Measurements from ENCODE around the gene IFNA13.
A peak's percentile ranks its signal among the peaks of the same experiment; 100 is the strongest.
"Not testable (repeated sequence)": the region's sequence is repeated elsewhere in the genome, so short reads cannot be mapped to it uniquely, and the experiment has no call there.

Gene IFNA13

GRCh38 chr9:21367957-21368356 lies at the start of gene IFNA13:
Gene IFNA13 (minus strand): TSS chr9:21368057. CDS start chr9:21368010, 47 bp downstream.
- no peak for DNase-seq (ENCODE audit: low read depth in 2 of 2)

- DNase-seq (ENCODE audit: low read depth in 2 of 2), result no peak
Measured at GRCh38 chr9:21415493-21416267, 47.8 kb upstream of the IFNA13 start.

- DNase-seq (ENCODE audit: low read depth in 2 of 2), result no peak
Measured at GRCh38 chr9:21414220-21414940, 46.5 kb upstream of the IFNA13 start.

- no peak for DNase-seq (ENCODE audit: low read depth in 2 of 2)
Measured at GRCh38 chr9:21413624-21414023, 45.8 kb upstream of the IFNA13 start.

GRCh38 chr9:21413151-21413550 lies 45.3 kb upstream of the IFNA13 start:
- no peak for DNase-seq (ENCODE audit: low read depth in 2 of 2)

- no peak for DNase-seq (ENCODE audit: low read depth in 2 of 2)
Measured at GRCh38 chr9:21412107-21412506, 44.2 kb upstream of the IFNA13 start.

GRCh38 chr9:21408817-21409216 lies 41.0 kb upstream of the IFNA13 start, which contains the start of gene IFNA8:
Gene IFNA8 (plus strand): TSS chr9:21409117. CDS start chr9:21409177, 60 bp downstream.
- no peak for DNase-seq (ENCODE audit: low read depth in 2 of 2)

GRCh38 chr9:21404146-21404545 lies 36.3 kb upstream of the IFNA13 start:
- no peak for DNase-seq (ENCODE audit: low read depth in 2 of 2)

- DNase-seq (ENCODE audit: low read depth in 2 of 2), result no peak
Measured at GRCh38 chr9:21402386-21403251, 34.8 kb upstream of the IFNA13 start.

GRCh38 chr9:21399956-21400355 lies 32.1 kb upstream of the IFNA13 start:
- no peak for DNase-seq (ENCODE audit: low read depth in 2 of 2)

GRCh38 chr9:21398955-21399489 lies 31.2 kb upstream of the IFNA13 start:
- no peak for DNase-seq (ENCODE audit: low read depth in 2 of 2)

GRCh38 chr9:21395778-21396717 lies 28.2 kb upstream of the IFNA13 start:
- DNase-seq (ENCODE audit: low read depth in 2 of 2), result peak; percentile 32 to 33

- no peak for DNase-seq (ENCODE audit: low read depth in 2 of 2)
Measured at GRCh38 chr9:21392270-21392669, 24.4 kb upstream of the IFNA13 start.

GRCh38 chr9:21385131-21385670 lies 17.3 kb upstream of the IFNA13 start, which contains the start of gene IFNA2:
Gene IFNA2 (minus strand): TSS chr9:21385398. CDS start chr9:21385329, 69 bp downstream.
- no peak for DNase-seq (ENCODE audit: low read depth in 2 of 2)

- no peak for DNase-seq (ENCODE audit: low read depth in 2 of 2)
Measured at GRCh38 chr9:21383627-21384026, 15.8 kb upstream of the IFNA13 start.

- DNase-seq (ENCODE audit: low read depth in 2 of 2), result no peak
Measured at GRCh38 chr9:21381448-21382339, 13.8 kb upstream of the IFNA13 start.

GRCh38 chr9:21371467-21371866 lies 3.6 kb upstream of the IFNA13 start:
- DNase-seq (ENCODE audit: low read depth in 2 of 2), result not testable (repeated sequence)

- DNase-seq (ENCODE audit: low read depth in 2 of 2), result not testable (repeated sequence)
Measured at GRCh38 chr9:21367169-21367568, 688 bp downstream of the IFNA13 start.

GRCh38 chr9:21362287-21362686 lies 5.6 kb downstream of the IFNA13 start:
- DNase-seq (ENCODE audit: low read depth in 2 of 2), result no peak

Data from stimulated activated CD4-positive, alpha-beta T cell treated with anti-CD3 and anti-CD28 coated beads, Interleukin-15, amount 100 ng/mL, for 48 hours (primary cell).